HG03045 (cell line): ENCODE data around the gene ARSA.
"Not testable (repeated sequence)": the region's sequence is repeated elsewhere in the genome, so short reads cannot be mapped to it uniquely, and the experiment has no call there.

Experiments used
- ATAC-seq: cut with Tn5 transposase; IDR thresholded peaks from one replicate; pipeline ENCODE4 v1.9.1; 2021; ENCODE audit warnings: mild to moderate bottlenecking, moderate library complexity; ENCODE audit not compliant: unreplicated experiment

The ARSA gene

GRCh38 chr22:50624347-50625130 lies 3.4 kb downstream of the ARSA start:
- no peak for ATAC-seq

DNA sequence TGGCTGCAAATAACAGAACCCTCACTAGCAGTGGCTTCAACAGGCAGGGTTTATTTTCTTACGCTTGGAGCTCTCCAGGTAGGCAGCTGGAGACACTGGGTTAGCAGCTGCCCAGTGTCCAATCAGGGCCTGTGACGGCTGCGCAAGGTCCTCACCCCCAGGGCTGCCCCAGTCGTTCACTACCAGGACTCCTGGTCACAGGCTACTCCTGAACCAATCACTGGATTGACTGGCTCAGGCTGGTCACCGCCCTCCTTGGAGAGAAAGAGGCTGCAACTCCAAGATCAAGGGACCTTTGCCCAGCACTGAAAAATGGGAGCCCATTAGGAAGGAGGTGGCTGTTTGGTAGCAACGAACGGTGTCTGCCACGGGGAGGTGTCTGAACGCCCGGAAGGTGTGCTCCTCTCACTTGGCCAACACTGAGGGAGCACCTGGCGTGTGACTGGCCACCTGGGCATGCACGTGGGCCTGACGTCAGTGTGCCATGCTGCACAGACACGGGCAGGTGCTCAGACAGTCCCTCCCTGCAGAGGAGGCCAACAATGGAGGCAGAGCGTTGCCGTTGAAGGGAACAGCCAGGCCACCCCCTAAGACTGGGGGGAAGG lies 5.1 kb downstream of the ARSA start:
- ATAC-seq = no peak

- no peak for ATAC-seq
Measured at GRCh38 chr22:50621948-50622722, 5.8 kb downstream of the ARSA start.

- ATAC-seq = peak; percentile 27
Measured at GRCh38 chr22:50621356-50621880, 6.5 kb downstream of the ARSA start.

GRCh38 chr22:50620593-50621355 lies 7.2 kb downstream of the ARSA start:
- ATAC-seq = peak; percentile 58

GRCh38 chr22:50614296-50614695 lies 13.7 kb downstream of the ARSA start:
- ATAC-seq = not testable (repeated sequence)

- no peak for ATAC-seq
Measured at GRCh38 chr22:50613291-50613981, 14.5 kb downstream of the ARSA start.

GRCh38 chr22:50612528-50613221 lies 15.3 kb downstream of the ARSA start:
- no peak for ATAC-seq

GRCh38 chr22:50612168-50612527 lies 15.8 kb downstream of the ARSA start:
- ATAC-seq = no peak

DNA sequence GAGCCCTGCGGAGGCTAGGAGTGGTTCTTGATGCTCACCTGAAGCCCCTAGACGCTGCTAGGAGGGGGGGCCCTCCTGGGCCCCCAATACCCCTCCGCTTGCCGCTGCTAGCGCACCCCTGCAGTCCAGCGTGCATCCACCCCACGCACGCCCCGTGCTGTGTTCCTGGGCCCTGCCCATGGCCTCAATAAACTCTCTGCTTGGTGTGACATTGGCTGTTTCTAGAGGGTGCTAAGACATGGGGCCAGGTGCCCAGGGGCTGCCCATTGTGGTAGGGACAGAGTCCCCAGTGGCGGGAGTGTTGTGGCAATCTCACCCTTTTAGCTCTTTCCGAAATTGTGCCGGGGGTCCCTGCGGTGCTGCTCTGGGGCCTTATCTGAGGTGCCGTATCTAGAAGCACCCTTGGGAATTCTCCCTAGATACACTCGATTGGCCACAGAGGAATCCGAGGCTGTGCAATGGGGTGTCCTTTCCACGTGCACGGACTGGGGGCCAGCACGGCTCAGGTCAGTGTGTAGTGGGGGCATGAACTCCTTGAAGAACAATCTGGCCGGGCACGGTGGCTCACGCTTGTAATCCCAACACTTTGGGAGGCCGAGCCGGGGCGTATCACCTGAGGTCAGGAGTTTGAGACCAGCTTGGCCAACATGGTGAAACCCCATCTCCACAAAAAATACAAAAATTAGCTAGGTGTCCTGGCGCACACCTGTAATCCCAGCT lies 16.5 kb downstream of the ARSA start:
- no peak for ATAC-seq

GRCh38 chr22:50610581-50610980 lies 17.4 kb downstream of the ARSA start:
- ATAC-seq = no peak

- ATAC-seq = no peak
Measured at GRCh38 chr22:50610041-50610451, 17.9 kb downstream of the ARSA start.

DNA sequence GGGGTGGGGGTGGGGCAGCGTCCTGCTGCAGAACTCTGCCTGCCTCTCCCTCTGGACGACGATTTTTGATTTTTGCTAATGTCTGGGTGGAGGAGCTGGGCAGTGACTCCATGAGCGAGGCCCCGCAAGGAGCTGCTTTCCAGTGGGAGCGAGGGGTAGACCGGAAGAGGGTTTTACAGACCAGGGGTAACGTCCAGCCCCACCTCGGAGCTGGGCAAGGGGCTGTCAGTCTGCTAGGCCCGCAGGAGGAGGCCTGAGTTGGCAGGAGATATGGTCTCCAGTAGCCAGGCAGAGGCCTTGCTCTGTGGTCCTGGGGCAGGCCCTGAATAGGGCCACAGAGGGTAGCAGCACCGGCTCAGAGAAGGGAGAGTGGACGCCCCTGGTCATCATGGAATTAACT lies 18.4 kb downstream of the ARSA start:
- ATAC-seq = no peak

DNA sequence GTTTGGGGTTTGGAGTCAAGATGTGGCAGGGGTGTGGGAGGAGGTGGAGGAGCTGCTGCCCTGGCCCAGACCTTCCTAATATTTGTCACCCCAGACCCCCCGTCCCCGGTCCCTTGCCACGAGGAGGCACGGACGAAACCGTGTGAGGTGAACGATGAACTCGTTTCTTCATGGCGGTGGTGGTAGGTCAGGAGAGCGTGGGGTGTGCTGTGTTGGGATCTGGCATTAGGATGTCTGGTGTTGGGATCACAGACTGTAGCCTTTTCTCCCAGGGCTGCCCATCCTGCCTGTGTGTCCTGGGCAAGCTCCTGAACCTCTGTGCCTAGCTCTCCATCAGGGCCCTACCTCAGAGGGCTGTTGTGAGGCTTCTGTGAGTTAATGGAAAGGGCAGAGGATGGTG lies 19.0 kb downstream of the ARSA start:
- no peak for ATAC-seq

DNA sequence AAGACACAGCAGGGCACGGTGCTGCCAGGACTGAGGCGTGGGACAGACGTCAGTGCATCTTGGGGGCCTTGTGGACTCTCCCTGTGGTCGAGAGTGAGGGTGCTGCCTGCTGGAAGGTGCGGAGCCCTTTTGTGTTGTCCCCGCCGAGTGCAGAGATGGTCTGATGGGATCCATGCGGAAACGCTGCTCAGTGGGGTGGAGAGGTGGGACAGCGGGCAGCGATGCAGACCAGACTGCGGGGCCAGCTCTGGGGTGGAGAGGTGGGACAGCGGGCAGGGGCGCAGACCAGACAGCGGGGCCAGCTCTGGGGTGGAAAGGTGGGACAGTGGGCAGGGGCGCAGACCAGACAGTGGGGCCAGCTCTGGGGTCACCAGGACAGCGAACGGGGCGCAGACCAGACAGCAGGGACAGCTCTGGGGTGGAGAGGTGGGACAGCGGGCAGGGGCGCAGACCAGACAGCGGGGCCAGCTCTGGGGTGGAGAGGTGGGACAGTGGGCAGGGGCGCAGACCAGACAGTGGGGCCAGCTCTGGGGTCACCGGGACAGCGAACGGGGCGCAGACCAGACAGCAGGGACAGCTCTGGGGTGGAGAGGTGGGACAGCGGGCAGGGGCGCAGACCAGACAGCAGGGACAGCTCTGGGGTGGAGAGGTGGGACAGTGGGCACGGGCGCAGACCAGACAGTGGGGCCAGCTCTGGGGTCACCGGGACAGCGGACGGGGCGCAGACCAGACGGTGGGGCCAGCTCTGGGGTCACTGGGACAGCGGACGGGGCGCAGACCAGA lies 19.7 kb downstream of the ARSA start:
- ATAC-seq = not testable (repeated sequence)

DNA sequence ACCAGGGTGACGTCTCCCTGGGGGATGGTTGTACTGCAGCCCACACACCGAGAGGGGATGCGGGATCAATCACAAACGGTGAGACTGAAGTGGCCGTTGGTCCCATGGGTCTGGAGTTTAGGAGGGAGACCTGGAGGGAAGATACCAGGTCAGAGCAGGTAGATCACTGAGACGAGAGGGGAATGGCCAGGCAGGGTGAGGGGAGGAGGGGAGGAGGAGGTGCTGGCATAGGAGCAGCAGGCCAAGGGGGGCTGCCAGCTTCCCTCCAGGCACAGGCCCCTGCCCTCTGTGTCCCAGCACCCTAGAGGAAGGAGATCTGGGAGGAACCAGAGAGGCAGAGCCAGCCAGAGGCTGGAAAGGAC lies 20.3 kb downstream of the ARSA start:
- ATAC-seq = no peak

DNA sequence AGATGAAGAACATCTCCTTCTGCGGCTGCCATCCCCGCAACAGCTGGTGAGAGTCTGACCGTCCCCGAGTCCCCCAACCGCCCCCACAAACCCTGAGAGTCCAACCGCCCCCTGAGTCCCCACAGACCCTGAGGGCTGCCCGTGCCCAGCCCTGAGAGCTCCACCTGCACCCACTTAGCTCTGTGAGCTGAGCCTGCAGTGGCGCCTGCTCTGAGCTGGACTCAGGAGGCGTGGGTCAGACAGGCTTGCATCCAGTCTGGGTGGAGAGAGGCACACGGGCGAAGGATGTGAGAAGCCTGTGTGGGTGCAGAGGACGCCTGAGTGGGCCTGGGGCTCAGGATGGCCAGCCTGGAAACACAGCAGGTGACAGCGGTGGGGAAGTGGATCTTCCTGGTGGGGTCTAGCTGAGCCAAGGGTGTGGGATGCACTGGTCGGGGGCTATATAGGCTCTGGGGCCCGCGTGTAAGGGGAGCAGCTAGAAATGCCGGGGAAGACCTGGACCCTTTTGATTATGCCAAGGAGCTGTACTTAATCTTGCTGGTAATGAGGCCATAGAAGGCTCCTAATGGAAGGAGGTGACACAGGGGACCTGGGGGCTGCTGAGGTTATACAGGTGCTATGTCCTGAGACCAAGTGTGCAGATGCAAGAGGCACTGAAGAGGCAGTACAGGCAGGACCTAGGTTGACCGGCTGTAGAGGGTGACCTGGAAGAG lies 20.9 kb downstream of the ARSA start:
- ATAC-seq = no peak
